A204.1 (cell line): Measurements from ENCODE around the gene PPIL3.

Source experiments
- FAIRE-seq: peaks from 2 replicates; lab custom pipeline; 2012; peaks lifted over from hg19 to GRCh38; lab: Jason Lieb, UNC

Gene PPIL3

DNA sequence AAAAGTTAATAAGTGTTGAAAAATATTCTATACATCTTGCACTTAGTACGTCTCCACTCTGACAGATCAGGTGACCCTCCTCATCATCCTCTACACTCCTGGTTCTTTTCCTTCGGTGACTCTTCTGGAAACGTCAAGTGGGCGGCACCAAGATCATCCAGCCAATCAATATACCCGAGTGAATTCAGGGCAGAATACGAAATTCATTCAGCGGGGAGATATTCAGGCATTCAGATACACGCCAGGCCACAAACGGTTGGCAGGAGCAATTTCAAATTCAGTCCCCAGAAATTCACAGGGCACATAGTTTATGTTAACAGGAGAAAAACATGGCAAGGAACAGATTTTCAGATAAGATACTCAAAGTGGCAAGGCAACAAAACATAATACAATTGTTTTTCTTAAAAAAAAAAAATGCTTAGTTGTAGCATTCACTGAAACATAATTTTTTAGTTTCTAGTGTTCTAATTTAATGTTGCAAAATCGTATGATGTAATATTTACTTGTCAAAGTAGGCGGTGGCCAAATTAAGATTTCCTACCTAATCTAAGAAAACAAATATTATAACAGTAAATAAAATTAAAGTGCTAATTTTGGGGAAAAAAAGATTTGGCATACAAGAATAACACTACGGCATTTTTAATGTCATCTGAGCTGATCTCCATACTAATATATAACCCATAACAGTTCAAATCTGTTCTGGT lies 28.6 kb downstream of the PPIL3 start:
- no peak for FAIRE-seq

GRCh38 chr2:200856806-200857205 lies 32.1 kb downstream of the PPIL3 start:
- no peak for FAIRE-seq

DNA sequence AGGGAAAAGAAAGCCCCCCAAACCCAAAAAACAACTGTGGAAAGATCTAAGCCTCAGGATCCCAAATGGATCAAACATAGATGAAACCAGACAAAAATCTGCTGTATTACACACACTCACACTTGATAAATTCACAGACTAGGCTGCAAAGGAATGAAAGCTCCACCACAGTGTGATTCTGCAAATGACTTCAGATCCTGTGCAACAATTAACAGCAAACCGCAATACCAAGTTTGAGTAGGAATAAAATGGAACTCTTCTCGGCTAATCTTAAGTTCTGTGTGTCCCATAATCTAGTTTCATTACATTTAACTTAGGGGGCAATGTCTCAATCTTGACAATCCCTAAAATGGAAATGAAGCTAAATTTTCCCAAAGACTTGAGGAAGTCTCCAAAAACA lies 36.3 kb downstream of the PPIL3 start:
- FAIRE-seq, result no peak

- no peak for FAIRE-seq
These were observed 37.3 kb downstream of the PPIL3 start for GRCh38 chr2:200851398-200852248.

DNA sequence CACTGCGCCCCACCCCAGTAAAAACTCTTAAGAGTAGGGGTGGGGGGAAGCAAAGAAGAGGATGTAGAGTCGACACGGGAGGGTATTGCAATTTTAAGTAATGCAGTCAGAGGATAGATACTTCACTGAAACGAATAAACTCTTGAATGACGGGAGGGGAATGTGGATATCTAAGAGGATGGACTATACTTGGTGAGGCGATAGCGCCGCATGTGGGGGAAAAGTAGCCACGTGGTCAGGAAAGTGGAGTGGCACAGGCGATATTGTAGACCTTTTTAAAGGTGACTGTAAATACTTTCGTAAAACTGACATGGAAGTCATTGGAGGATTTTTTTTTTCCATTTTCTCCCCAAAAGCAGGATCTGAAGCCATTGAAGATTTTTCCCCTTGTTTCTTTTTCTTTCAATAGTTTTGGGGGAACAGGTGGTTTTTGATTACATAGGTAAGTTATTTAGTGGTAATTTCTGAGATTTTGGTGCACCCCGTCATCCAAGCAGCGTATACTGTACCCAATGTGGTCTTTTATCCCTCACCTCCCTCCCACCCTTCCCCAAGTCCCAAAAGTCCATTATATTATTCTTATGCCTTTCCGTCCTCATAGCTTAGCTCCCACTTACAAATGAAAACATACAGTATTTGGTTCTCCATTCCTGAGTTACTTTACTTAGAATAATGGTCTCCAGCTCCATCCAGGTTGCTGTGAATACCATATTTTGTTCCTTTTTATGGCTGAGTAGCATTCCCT lies 38.2 kb downstream of the PPIL3 start:
- no peak for FAIRE-seq

DNA sequence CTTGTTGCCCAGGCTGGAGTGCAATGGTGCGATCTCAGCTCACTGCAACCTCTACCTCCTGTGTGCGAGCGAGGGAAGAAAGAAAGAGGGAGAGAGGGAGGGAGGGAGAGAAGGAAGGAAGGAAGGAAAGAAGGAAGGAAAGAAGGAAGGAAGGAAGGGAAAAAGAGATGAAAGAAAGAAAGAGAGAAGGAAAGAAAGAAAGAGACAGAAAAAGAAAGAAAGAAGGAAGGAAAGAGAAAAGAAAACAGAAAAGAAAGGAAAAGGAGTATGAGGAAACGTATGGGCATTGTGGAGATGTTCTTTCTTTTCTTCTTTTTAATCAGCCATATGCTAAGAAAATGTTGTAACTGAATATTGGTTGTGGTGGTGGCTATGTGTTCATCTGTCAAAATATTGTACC lies 40.9 kb downstream of the PPIL3 start:
- FAIRE-seq, result no peak

DNA sequence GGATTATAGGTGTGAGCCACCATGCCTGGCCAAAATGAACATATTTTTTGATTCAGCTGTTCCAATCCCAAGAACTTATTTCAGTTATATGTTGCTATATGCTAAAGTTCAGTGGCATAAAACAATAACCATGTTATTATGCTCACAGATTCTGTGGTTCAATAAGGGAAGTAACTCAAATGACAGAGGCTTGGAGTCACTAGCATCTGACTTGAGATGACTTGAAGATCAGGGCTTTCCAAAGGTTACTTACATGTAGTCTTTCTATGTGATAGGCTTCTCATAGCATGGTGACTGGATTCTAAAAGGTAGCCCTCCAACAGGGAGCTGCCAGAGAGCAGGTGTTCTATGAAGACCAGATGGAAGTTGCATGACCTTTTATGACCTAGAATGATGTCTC lies 41.6 kb downstream of the PPIL3 start:
- FAIRE-seq, result no peak

DNA sequence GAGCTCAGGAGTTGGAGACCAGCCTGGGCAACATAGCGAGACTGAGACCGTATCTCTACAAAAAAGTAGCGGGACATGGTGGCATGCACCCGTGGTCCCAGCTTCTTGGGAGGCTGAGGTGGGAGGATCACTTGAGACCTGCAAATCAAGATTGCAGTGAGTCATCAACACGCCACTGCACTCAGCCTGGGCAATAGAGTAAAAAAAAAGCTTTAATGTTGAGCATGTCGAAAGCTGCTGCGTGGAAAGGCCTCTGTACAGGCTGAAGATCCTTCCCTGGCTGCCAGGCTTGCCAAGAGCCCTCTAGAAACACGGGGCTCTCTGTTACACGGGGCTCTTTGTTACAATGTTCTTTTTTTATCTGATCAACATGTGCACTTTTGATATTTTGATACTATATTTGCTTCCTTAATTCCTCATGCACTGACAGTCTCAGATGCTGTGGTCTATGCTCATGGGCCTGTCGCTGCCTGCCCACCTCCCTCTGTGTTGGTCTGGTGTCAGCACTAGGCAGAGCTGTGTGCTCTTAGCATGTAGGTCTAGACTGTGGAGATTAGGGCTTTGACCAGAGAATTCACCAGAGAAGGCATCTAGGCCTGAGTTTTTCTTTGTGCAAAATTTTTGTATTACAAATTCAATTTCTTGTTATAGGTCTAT lies 43.1 kb downstream of the PPIL3 start:
- FAIRE-seq, result no peak

DNA sequence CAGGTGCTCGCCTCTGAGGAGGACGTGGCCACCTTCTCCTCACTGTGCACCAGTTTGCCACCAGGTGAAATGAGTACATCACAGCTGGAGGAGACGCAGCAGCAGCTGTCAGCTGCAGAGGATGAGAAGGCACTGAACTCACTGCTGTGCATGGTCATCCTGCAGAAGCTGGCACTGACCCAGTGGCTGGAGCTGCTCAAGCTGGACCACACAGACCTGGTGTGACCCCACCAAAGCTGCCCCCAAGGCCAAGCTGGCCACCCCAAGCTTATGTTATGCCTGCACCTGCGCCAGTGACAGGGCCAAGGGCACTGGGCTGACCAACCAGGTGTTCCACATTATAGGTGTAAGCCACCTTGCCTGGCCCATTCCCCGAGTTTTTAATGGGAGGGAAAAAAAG lies 43.7 kb downstream of the PPIL3 start:
- FAIRE-seq, result no peak

DNA sequence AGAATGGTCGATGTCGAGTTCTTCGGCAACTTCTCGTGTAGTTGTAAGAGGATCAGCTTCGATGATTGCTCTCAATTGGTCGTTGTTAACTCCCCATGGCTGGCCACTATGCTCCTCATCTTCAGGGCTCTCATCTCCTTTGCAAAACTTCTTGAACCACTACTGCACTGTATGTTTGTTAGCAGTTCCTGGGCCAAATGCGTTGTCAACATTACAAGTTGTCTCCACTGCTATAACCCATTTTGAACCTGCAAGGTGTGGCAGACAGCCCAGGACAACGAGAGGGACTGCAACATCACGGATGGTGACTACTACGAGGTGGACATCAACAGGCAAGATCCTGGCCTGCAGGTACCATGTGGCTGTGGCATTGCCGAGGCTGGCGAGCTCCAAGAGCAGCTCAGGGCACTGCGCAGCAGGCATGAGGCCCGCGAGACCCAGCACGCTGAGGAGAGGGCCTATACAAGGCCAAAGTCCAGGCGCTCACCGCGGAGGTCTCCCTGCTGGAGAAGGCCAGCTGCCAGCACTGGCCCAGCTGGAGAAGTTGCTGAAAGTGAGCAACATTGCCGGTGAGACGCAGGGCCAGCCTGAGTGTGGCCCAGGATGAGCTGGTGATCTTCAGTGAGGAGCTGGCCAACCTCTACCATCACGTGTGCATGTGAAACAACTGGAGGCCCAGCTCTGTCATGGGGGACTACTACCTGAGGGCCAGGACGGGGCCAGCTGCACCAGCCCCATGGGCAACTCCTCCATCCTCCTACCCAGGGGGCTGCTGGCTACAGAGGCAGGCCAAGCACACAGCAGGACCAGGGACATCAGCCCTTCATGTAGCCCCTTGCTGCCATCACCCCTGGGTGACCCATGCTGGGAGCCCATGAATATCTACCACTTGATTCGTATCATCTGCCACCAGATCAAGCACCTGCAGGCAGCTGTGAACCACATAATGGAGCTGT lies 44.6 kb downstream of the PPIL3 start:
- FAIRE-seq, result no peak

DNA sequence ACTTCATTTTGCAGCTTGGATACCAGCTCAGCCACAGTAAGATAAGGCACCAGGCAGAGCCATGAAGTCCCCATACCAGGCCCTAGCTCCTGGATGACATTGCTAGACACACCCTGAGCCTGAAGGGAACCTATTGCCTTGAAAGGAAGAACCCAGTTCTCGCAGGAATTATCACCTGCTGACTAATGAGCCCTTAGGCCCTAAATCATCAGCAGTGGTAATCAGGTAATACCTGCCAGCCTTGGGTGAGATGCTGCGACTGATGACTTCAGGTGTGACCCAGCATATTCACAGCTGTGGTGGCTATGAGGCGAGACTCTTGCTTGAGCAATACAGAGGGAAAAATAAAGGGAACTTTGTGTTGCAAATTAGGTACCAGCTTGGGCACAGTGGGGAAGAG lies 49.4 kb downstream of the PPIL3 start:
- FAIRE-seq, result no peak

DNA sequence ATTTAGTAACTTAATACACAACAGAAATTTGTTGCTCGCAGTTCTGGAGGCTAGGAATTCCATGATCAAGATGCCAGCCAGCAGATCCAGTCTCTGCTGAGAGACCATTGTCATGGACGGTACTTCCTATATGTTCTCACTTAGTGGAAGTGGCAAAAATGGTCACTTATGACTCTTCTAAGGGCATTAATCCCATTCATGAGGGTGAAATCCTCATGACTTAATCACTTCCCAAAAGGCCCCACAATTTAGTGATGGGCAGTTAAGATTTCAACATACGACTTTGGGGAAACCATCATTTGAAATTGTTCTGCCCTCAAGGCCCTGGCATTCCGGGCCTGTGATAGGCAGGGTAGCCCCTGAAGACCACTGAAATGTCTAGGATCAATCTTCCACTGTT lies 54.2 kb downstream of the PPIL3 start:
- no peak for FAIRE-seq

GRCh38 chr2:200829258-200829655 lies 59.6 kb downstream of the PPIL3 start:
- FAIRE-seq, result no peak

DNA sequence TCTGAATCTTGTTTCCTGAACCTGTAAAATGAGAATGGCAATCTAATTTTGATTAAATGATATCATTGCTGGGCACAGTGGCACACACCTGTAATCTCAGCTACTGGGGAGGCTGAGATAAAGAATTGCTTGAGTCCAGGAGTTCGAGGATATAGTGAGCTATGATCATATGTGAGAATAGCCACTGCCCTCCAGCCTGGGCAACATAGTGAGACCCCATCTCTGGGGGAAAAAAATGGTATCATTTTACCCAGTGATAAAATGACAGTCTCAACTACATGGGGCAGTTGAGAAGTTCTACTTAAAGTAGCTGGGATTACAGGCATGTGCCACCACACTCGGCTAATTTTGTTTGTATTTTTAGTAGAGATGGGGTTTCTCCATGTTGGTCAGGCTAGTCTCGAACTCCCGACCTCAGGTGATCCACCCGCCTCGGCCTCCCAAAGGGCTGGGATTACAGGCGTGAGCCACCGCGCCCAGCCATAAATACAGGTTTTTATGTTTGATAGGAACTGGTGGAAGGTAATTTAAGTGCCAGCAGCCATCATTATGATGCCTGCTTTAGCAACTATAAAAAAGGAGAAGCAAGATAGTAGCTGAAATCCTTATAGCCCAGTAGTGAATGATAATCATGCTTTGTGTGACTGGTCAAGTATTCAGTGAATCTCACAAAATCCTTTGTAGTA lies 60.2 kb downstream of the PPIL3 start:
- FAIRE-seq, result no peak

- FAIRE-seq, result no peak
These were observed 60.8 kb downstream of the PPIL3 start for GRCh38 chr2:200828104-200828503.

- no peak for FAIRE-seq
These were observed 67.1 kb downstream of the PPIL3 start for GRCh38 chr2:200821686-200822245.
